GM04504 (cell line): Measurements from ENCODE around the gene GRID1.
"Not testable (repeated sequence)": the region's sequence is repeated elsewhere in the genome, so short reads cannot be mapped to it uniquely, and the experiment has no call there.

Experiments
- DNase-seq: peaks from one replicate; pipeline ENCODE4 v3.0.0-alpha.2; 2012; ENCODE audit warnings: low read depth

The GRID1 gene

GRCh38 chr10:86188796-86189558 lies 177.6 kb downstream of the GRID1 start:
- DNase-seq: no peak

DNA sequence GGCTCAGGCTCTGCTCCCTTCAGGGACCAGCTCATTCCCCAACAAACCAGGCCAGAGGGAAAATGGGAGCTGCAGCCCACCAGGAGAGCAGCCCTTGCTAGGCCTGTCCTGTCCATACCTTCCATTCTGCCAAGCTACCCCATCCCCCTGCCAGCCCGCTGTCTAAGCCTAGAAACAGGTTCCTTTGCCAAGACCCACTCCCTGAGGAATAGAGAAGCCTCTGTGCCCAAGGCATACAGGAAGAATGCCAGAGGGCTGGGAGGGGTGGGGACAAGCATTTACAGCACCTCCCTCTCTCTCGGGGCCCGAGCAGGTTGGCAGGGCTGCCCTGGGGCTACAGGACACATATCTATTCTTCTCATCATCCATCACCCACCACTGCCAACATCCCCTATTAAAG lies 178.3 kb downstream of the GRID1 start:
- no peak for DNase-seq

DNA sequence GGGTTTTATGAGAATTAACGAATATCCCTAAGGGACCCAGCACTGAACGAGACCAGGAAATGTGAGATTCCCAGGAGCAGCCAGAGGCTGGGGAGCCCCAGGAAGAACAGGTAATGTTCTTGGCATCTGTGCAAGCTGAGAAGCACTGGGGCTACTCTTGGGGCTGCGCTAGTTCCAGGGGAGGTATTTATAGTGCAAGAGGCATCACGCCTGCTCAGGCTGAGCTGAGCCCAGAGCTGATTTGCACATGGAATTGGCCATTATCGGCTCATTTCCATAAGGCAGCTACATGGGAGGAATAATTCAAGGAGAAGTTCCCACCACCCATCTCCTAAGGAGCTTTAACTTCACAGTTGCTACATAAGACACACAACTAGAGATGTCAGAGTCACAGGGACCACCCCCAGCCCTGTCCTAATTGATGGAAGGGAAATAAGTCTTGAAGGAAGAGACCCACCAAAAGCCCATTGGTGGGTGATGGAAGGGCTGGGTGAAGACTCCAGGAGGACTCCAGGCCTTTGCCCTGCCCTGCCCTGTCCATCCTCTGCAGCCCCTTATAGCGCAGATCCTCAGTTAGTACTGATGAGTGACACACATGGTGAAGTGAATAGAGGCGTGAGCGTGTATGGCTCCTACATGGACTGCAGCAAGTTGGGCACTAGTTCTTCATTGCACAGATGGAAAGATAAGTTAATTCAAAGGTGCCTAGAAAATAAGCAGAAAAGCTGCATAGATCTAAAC lies 178.9 kb downstream of the GRID1 start:
- DNase-seq: no peak

DNA sequence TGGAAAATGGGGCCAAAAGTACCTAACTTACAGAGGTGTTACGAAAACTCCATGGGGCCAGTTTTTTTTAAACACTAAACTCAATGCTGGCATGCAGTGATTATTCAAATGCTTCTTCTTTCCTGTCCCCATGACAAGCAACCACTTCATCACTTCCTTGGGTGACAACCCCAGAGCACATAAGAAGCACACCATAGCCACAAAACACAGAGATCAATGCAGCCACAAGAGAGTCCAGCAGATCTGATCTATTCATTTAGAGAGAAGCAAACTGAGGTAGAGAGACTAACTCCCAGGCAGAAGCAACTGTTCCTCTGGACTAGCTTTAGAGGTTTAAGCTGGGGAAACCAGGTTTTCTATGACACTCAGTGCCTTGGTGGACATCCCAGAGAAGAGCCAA lies 180.0 kb downstream of the GRID1 start:
- DNase-seq: no peak

- no peak for DNase-seq
These were observed 184.0 kb downstream of the GRID1 start for GRCh38 chr10:86182595-86182994.

DNA sequence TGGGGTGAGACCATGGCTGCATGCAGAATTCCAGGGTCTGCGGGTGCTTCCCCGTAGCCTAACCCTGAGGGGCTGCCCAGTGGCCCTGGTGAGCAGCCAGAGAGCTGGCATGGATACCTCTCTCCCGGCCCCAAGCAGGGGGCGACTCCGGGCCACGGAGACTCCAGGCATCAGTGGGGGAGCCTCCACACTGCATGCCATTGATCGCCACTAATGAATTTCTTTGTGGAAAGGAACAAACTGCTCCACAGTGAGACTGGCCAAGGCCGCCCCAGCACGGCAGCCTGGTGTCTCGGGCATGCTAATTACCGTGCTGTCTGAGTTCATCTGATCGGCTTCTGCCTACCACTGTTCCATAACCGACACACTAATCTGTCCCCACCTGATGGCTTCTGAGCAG lies 184.4 kb downstream of the GRID1 start:
- no peak for DNase-seq

DNA sequence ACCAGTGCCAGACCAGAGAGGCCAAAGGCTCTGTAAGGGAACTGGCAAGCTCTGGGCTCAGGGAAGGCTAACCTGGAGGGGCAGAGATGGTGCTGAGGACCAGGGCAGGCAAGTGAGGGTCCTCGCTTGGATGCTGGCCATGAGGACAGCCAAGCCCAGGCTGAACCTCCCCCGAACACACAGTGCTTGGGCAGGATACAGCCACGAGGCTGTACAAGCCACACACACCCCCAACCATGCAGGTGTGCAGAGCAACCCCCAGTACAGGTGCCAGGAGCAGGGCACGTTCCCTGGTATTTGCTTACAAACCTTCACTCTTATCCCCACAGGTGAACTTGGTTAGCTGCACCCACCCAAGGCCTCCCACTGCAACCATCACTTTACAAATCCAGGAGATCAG lies 185.7 kb downstream of the GRID1 start:
- DNase-seq: no peak

- DNase-seq: no peak
These were observed 186.6 kb downstream of the GRID1 start for GRCh38 chr10:86179961-86180360.

DNA sequence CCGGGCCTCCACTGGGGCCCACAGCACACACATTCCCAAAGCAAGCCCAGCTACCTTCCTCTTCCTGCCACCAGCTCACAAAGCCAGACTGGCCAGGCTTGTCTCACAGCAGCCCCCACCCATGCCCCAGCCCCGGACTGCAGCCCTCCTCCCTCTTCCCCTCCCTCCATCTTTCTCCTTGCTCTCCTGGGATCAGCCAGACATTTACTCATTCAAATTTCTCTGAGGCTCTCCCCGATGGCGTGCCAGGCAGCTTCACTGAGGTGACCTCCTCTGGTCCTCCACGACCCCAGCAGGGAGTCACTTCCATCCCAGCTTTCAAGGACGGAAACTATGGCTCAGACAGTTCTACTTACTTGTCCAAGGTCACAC lies 187.5 kb downstream of the GRID1 start:
- DNase-seq: no peak

- no peak for DNase-seq
These were observed 188.0 kb downstream of the GRID1 start for GRCh38 chr10:86178401-86179152.

DNA sequence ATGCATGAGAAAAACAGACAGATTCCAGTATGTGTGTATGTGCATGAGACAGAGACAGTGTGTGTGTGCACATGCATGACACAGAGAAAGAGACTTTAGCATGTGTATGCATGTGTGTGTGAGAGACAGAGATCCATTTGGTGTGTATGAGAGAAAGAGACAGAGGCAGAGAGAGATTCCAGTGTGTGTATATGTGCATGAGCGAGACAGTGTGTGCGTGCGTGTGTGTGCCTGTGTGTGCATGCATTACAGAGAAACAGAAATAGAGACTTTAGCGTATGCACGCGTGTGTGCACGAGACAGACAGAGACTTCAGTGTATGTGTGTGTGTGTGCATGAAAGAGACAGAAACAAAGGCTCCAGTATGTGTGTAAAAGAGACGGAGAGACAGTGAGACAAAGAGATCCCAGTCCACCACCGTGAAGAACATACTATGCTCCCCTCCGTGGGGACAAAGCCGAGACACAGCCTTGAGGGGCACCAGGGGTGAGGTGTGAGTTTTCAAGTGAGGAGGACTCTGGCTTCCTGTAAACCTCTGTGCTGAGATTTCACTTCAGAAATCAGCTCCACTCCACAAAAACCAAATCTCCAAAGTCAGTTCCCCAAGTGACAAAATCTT lies 188.9 kb downstream of the GRID1 start:
- no peak for DNase-seq

DNA sequence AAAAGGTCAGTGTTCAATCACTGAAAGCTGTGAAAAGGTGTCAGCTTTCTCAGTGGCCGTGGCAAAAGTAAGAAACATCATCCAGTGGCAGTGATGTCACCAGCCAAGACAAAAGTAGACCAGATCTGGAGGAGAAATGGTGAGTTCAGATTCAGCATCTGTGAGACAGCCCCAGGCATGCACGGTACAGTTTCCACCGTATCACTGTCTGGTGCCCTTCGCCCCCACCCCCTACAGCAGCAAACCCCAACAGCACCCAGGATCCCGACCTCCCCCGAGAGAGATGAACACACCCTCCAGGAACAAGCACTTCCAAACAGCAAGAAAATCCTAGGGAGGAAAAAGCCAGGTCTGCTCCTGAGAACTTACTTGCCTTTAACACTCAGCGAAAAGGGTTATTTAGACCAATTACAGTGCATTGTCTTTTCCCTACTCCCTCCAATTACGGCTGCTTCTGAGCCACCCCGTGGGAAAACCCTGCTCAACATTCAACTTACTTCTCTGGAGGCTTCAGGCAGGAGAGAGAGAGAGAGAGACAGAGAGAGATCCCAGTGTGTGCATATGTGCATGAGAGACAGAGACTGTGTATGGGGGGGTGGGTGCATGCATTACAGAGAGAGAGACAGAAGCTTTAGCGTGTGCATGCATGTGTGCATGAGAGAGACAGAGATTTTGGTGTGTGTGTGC lies 189.6 kb downstream of the GRID1 start:
- DNase-seq: no peak

- not testable (repeated sequence) for DNase-seq
These were observed 191.1 kb downstream of the GRID1 start for GRCh38 chr10:86175476-86175875.

DNA sequence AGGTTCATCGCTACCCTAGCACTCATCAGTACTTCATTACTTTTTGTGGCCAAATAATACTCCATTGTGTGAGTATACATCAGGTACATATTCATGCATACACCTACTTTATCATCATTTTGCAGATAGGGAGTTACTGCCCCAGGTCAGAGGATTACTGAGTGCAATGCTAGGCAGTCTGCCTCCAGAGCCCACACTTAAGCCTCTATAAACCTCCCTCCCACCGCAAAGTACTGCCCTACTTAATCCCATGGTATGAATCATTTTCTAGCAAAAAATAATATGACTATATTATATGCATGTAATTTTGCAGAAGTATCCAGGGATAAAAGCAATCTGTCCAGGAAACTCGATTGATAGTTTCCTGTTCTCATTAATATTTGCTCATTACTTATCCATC lies 194.3 kb downstream of the GRID1 start:
- DNase-seq: no peak

GRCh38 chr10:86170255-86171108 lies 196.1 kb downstream of the GRID1 start:
- DNase-seq: no peak

DNA sequence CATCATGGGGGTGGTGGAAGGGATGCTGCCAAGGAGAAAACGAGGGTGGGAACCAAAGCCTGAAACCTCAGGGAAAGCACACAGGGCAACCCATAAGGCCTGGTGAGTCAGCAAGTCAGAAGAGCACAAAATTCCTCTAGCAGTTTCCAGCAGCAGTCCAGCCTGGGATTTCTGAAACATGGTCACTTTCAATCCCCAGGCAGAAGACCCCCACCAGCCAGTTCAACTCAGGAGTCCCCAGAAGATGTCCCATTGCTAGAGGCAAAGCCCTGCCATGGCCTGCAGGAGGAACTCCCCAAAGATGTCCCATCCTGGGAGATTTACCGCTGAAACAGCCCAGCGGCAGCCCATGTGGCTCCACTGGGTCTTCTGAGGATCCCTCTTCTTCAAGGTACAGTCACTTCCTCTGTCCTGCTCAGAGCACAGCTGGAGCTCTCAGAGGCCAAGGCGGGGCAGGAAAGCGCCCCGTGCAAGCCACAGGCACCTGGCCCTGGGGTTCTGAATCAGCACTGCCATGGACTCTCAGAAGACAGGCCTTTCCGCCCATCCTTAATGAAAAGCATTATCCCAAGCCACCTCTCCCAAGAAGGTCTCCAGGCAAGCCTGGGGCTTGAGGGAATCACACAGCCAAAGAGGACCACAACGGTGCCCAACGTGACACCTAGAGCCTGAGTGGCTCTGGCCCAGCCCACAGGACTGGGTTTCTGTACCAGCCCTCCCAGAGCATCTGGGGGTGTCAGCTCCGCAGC lies 196.9 kb downstream of the GRID1 start:
- DNase-seq: no peak

- no peak for DNase-seq
These were observed 197.5 kb downstream of the GRID1 start for GRCh38 chr10:86169066-86169465.

- no peak for DNase-seq
These were observed 198.3 kb downstream of the GRID1 start for GRCh38 chr10:86168256-86168655.

GRCh38 chr10:86167762-86168128 lies 198.8 kb downstream of the GRID1 start:
- no peak for DNase-seq

GRCh38 chr10:86167121-86167761 lies 199.4 kb downstream of the GRID1 start:
- DNase-seq: no peak
